Liver (tissue), 9 donors: Measurements from ENCODE around the gene POLN. TPM values are rescaled to one million over a fixed set of nuclear protein-coding genes. Genes with fewer than 3 reads are reported as not detected.

Experiments used
- DNase-seq: peaks from one replicate; pipeline ENCODE4 v3.0.0-alpha.2; 2017; ENCODE audit warnings: low spot score
- H3K27ac ChIP-seq, 2 donors: one replicate each; pipeline ENCODE4 v1.7.0; 2013; ENCODE audit warnings: inconsistent platforms in 2 of 2, low read length in 2 of 2, control low read depth in 1 of 2, low read depth in 1 of 2, mild to moderate bottlenecking in 1 of 2
- H3K27me3 ChIP-seq, 4 donors: one replicate each; pipeline versions ENCODE4 v1.6.1 to v1.7.0; 2013; ENCODE audit warnings: low read length in 3 of 4, inconsistent platforms in 1 of 4, mild to moderate bottlenecking in 1 of 4, moderate library complexity in 1 of 4; ENCODE audit not compliant: control insufficient read depth in 4 of 4, insufficient read depth in 4 of 4
- H3K36me3 ChIP-seq, 4 donors: one replicate each; pipeline versions ENCODE4 v1.6.1 to v1.7.0; 2013; ENCODE audit warnings: low read length in 3 of 4, mild to moderate bottlenecking in 3 of 4, low read depth in 1 of 4, moderate library complexity in 1 of 4; ENCODE audit not compliant: control insufficient read depth in 4 of 4, insufficient read depth in 3 of 4
- H3K4me1 ChIP-seq, 4 donors: one replicate each; pipeline versions ENCODE4 v1.6.1 to v1.7.0; 2013; ENCODE audit warnings: low read length in 3 of 4, mild to moderate bottlenecking in 3 of 4, moderate library complexity in 1 of 4; ENCODE audit not compliant: control insufficient read depth in 4 of 4, insufficient read depth in 4 of 4
- H3K4me3 ChIP-seq, 3 donors: one replicate each; pipeline versions ENCODE4 v1.6.1 to v1.7.0; 2013; ENCODE audit warnings: low read length in 3 of 3, control low read depth in 1 of 3, low read depth in 1 of 3, mild to moderate bottlenecking in 1 of 3
- H3K9ac ChIP-seq, 2 donors: one replicate each; pipeline ENCODE4 v1.7.0; 2013; ENCODE audit warnings: low read length in 2 of 2, mild to moderate bottlenecking in 2 of 2, moderate library complexity in 2 of 2, control low read depth in 1 of 2, low read depth in 1 of 2
- H3K9me3 ChIP-seq, 4 donors: one replicate each; pipeline versions ENCODE4 v1.6.1 to v1.7.0; 2013; ENCODE audit warnings: low read length in 3 of 4; ENCODE audit not compliant: control insufficient read depth in 4 of 4
- ATF3 ChIP-seq: IDR thresholded peaks from 2 replicates; pipeline ENCODE4 v1.6.1; 2016; ENCODE audit warnings: antibody characterized with exemption
- CTCF ChIP-seq: fragments of 150-350 bp; IDR thresholded peaks from 2 replicates; pipeline ENCODE4 v1.5.1; 2017; ENCODE audit warnings: improper control_type of control experiment, low read depth, low read length; ENCODE audit not compliant: missing input control
- EGR1 ChIP-seq, 2 donors: IDR thresholded peaks; 2 replicates each; pipeline ENCODE4 v1.6.1; 2016 to 2018; ENCODE audit warnings: antibody characterized with exemption in 2 of 2, low read depth in 2 of 2
- FOXA1 ChIP-seq: IDR thresholded peaks from 2 replicates; pipeline ENCODE4 v1.6.1; 2016; ENCODE audit warnings: antibody characterized with exemption
- FOXA2 ChIP-seq: IDR thresholded peaks from 2 replicates; pipeline ENCODE4 v1.6.1; 2016; ENCODE audit warnings: antibody characterized with exemption
- GABPA ChIP-seq, 2 donors: IDR thresholded peaks in 1 of 2; conservative IDR thresholded peaks in 1 of 2; 2 replicates each; pipeline ENCODE4 v1.6.1; 2016; ENCODE audit warnings: antibody characterized with exemption in 2 of 2, mild to moderate bottlenecking in 1 of 2, moderate library complexity in 1 of 2
- HNF4A ChIP-seq, 2 donors: conservative IDR thresholded peaks; 2 replicates each; pipeline ENCODE4 v1.6.1; 2016; ENCODE audit warnings: antibody characterized with exemption in 2 of 2, mild to moderate bottlenecking in 2 of 2
- HNF4G ChIP-seq: IDR thresholded peaks from 2 replicates; pipeline ENCODE4 v1.6.1; 2016; ENCODE audit warnings: antibody characterized with exemption
- JUND ChIP-seq, 2 donors: IDR thresholded peaks; 2 replicates each; pipeline ENCODE4 v1.6.1; 2016; ENCODE audit warnings: antibody characterized with exemption in 2 of 2
- MAX ChIP-seq: IDR thresholded peaks from 2 replicates; pipeline ENCODE4 v1.6.1; 2016; ENCODE audit warnings: antibody characterized with exemption
- NR2F2 ChIP-seq: IDR thresholded peaks from 2 replicates; pipeline ENCODE4 v1.6.1; 2016; ENCODE audit warnings: antibody characterized with exemption
- RAD21 ChIP-seq, 2 donors: IDR thresholded peaks; 2 replicates each; pipeline ENCODE4 v1.6.1; 2016; ENCODE audit warnings: antibody characterized with exemption in 2 of 2, mild to moderate bottlenecking in 2 of 2
- REST ChIP-seq: IDR thresholded peaks from 2 replicates; pipeline ENCODE4 v1.6.1; 2016; ENCODE audit warnings: antibody characterized with exemption, mild to moderate bottlenecking
- RXRA ChIP-seq, 2 donors: IDR thresholded peaks; 2 replicates each; pipeline ENCODE4 v1.6.1; 2017 to 2018; ENCODE audit warnings: antibody characterized with exemption in 2 of 2, mild to moderate bottlenecking in 1 of 2
- SP1 ChIP-seq: IDR thresholded peaks from 2 replicates; pipeline ENCODE4 v1.6.1; 2018; ENCODE audit warnings: antibody characterized with exemption, mild to moderate bottlenecking
- TAF1 ChIP-seq: conservative IDR thresholded peaks from 2 replicates; pipeline ENCODE4 v1.6.1; 2016; ENCODE audit warnings: antibody characterized with exemption, mild to moderate bottlenecking
- YY1 ChIP-seq: IDR thresholded peaks from 2 replicates; pipeline ENCODE4 v1.6.1; 2016; ENCODE audit warnings: antibody characterized with exemption, mild to moderate bottlenecking
- ZBTB33 ChIP-seq: IDR thresholded peaks from 2 replicates; pipeline ENCODE4 v1.6.1; 2016; ENCODE audit warnings: antibody characterized with exemption
- whole genome bisulfite sequencing: extraction: QIAGEN DNeasy Blood & Tissue Kit; methylation state at CpG from one replicate; pipeline ENCODE4 v1.1.7; 2013; 5-methylcytosine and 5-hydroxymethylcytosine counted together
- polyA plus RNA-seq, 2 donors: library from polyadenylated mRNA; stranded (reverse) in 1 of 2; unstranded in 1 of 2; fragments of 200-250 nt in 1 of 2; fragments of >200 nt in 1 of 2; fragmentation: Nextera tagmentation in 1 of 2; extraction: Ambion mirVana in 1 of 2; gene quantifications; one replicate each; pipeline versions ENCODE4 v1.2.1 to v1.2.3, GENCODE V29; 2013 to 2015
- total RNA-seq, 2 donors: library from RNA; depleted of rRNA; stranded (reverse); fragments of >200 nt; gene quantifications; one replicate each; pipeline ENCODE4 v1.2.3, GENCODE V29; 2014
- donor health status: healthy.
- donor health status: healthy.
- donor health status: healthy.
- donor health status: healthy.
- donor health status: healthy.

The POLN gene
- total and polyA plus RNA-seq, 4 donors: 0.44 to 2.3 (median 1.4) TPM

- H3K4me3 ChIP-seq: no peak overlapping the region
- peaks cover 0 to 6% (median 1%) of the 10 kb centered on the region in 4 donors for H3K4me1 ChIP-seq
- H3K27ac ChIP-seq: no peak overlapping the region
- H3K9me3 ChIP-seq: no peaks in the 10 kb centered on the region
- 79% methylated on average over 24 of the region's 24 CpGs for WGBS
- no peak for TF ChIP-seq RXRA (IDR thresholded peaks at IDR 0.05)
- no peak for TF ChIP-seq ZBTB33
- TF ChIP-seq HNF4A (conservative IDR thresholded peaks at IDR 0.05): no peak
- TF ChIP-seq MAX: no peak
- no peak for TF ChIP-seq EGR1 (IDR thresholded peaks at IDR 0.05; ENCODE audit: low read depth in 2 of 2)
- TF ChIP-seq FOXA1: no peak
- TF ChIP-seq ATF3: no peak
- no peak for DNase-seq
- H3K36me3 ChIP-seq: no peaks in the 10 kb centered on the region
- H3K27me3 ChIP-seq: peaks cover 0 to 9% (median 0%) of the 10 kb centered on the region in 4 donors
- H3K9ac ChIP-seq: no peak overlapping the region
Observed at GRCh38 chr4:2065106-2065930, 176.6 kb downstream of the POLN start.

- no peak for TF ChIP-seq FOXA1
- TF ChIP-seq JUND (IDR thresholded peaks at IDR 0.05): no peak
- TF ChIP-seq REST: no peak
- TF ChIP-seq SP1: no peak
- no peak for TF ChIP-seq CTCF
- TF ChIP-seq EGR1 (IDR thresholded peaks at IDR 0.05; ENCODE audit: low read depth in 2 of 2): no peak
- no peak for TF ChIP-seq RXRA (IDR thresholded peaks at IDR 0.05)
- no peak for TF ChIP-seq TAF1
- TF ChIP-seq RAD21 (IDR thresholded peaks at IDR 0.05): no peak
- TF ChIP-seq MAX: no peak
- no peak for TF ChIP-seq NR2F2
- no peak for TF ChIP-seq FOXA2
- no peak for TF ChIP-seq ATF3
- no peak for TF ChIP-seq HNF4A (conservative IDR thresholded peaks at IDR 0.05)
- no peak for TF ChIP-seq GABPA (IDR thresholded peaks at IDR 0.05 in 1 of 2, conservative IDR thresholded peaks at IDR 0.05 in 1 of 2)
- TF ChIP-seq HNF4G: no peak
- TF ChIP-seq YY1: no peak
- TF ChIP-seq ZBTB33: no peak
- no peak for DNase-seq
- WGBS: 89% methylated on average over 40 of the region's 40 CpGs
- Histone ChIP-seq H3K9ac (no peak overlapping the region), H3K9me3 (no peaks in the 10 kb centered on the region), H3K4me1 (peaks cover 0 to 12% (median 4%) of the 10 kb centered on the region in 4 donors), H3K27ac (no peak overlapping the region), H3K27me3 (peaks cover 0 to 14% (median 0%) of the 10 kb centered on the region in 4 donors), H3K4me3 (no peak overlapping the region), H3K36me3 (no peaks in the 10 kb centered on the region)
Observed at GRCh38 chr4:2064276-2064991, 177.5 kb downstream of the POLN start.
